PFSK-1 (cell line): Measurements from ENCODE around the gene RNFT2.

ENCODE experiments used
- FOXP2 ChIP-seq: optimal IDR thresholded peaks from 2 replicates; pipeline ENCODE3; 2011; ENCODE audit warnings: borderline replicate concordance, control low read depth, inconsistent platforms; ENCODE audit not compliant: insufficient read depth; ENCODE audit errors: extremely low read length, extremely low read depth
- POLR2AphosphoS5 ChIP-seq: IDR thresholded peaks from 2 replicates; pipeline ENCODE4 v1.6.1; 2012; ENCODE audit warnings: low read depth, mild to moderate bottlenecking, control low read depth, low read length, moderate library complexity
- SIN3A ChIP-seq: IDR thresholded peaks from 2 replicates; pipeline ENCODE4 v1.6.1; 2012; ENCODE audit warnings: mild to moderate bottlenecking, low read length, moderate library complexity, borderline replicate concordance; ENCODE audit not compliant: insufficient read depth
- TAF1 ChIP-seq: IDR thresholded peaks from 2 replicates; pipeline ENCODE4 v1.6.1; 2012; ENCODE audit warnings: low read length, control low read depth, borderline replicate concordance; ENCODE audit not compliant: insufficient read depth
- TF ChIP-seq, protein P1 (sequence below), 2 experiments: IDR thresholded peaks; 2 replicates each; pipeline versions ENCODE4 v1.6.1 to v1.8.0; 2011 to 2012; ENCODE audit warnings: low read depth in 2 of 2, low read length in 2 of 2, control low read depth in 1 of 2, inconsistent platforms in 1 of 2, mild to moderate bottlenecking in 1 of 2, moderate library complexity in 1 of 2; ENCODE audit not compliant: insufficient read depth in 1 of 2

The RNFT2 gene

DNA sequence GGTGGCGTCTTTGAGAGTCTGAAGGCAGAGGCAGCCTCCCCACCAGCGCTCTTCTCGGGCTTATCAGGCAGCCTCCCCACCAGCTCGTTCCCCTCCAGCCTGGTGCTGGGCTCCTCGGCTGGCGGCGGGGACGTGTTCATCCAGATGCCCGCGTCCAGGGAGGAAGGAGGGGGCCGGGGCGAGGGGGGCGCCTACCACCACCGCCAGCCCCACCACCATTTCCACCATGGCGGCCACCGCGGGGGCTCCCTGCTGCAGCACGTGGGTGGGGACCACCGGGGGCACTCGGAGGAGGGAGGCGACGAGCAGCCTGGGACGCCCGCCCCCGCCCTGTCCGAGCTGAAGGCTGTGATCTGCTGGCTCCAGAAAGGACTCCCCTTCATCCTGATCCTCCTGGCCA lies 11.8 kb downstream of the RNFT2 start:
- TF ChIP-seq SIN3A = no peak
- no peak for TF ChIP-seq POLR2AphosphoS5
- no peak for TF ChIP-seq FOXP2
- no peak for TF ChIP-seq TAF1
- TF ChIP-seq, protein P1, sequence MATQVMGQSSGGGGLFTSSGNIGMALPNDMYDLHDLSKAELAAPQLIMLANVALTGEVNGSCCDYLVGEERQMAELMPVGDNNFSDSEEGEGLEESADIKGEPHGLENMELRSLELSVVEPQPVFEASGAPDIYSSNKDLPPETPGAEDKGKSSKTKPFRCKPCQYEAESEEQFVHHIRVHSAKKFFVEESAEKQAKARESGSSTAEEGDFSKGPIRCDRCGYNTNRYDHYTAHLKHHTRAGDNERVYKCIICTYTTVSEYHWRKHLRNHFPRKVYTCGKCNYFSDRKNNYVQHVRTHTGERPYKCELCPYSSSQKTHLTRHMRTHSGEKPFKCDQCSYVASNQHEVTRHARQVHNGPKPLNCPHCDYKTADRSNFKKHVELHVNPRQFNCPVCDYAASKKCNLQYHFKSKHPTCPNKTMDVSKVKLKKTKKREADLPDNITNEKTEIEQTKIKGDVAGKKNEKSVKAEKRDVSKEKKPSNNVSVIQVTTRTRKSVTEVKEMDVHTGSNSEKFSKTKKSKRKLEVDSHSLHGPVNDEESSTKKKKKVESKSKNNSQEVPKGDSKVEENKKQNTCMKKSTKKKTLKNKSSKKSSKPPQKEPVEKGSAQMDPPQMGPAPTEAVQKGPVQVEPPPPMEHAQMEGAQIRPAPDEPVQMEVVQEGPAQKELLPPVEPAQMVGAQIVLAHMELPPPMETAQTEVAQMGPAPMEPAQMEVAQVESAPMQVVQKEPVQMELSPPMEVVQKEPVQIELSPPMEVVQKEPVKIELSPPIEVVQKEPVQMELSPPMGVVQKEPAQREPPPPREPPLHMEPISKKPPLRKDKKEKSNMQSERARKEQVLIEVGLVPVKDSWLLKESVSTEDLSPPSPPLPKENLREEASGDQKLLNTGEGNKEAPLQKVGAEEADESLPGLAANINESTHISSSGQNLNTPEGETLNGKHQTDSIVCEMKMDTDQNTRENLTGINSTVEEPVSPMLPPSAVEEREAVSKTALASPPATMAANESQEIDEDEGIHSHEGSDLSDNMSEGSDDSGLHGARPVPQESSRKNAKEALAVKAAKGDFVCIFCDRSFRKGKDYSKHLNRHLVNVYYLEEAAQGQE (IDR thresholded peaks at IDR 0.05; ENCODE audit: insufficient read depth in 1 of 2, low read depth in 2 of 2, low read length in 2 of 2) = no peak

DNA sequence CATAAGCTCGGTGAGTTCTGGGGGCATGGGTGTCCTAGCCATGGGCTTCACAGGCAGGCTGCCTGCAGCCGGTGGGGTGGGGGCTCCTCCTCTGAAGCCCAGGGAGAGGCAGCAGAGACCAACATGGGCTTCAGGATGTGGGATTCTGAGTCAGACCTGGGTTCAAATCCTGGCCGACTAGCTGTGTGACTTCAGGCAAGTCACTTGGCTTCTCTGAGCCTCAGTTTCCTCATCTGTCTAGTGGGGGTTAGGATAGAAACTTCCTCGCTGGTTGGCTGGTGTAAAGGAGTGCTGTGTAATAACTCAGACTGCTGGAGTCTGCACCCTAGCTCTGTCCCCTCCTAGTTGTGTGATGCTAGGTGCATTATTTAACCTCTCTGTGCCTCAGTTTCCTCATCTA lies 12.2 kb downstream of the RNFT2 start:
- TF ChIP-seq TAF1 = no peak
- TF ChIP-seq, protein P1 (IDR thresholded peaks at IDR 0.05; ENCODE audit: insufficient read depth in 1 of 2, low read depth in 2 of 2, low read length in 2 of 2) = no peak
- TF ChIP-seq POLR2AphosphoS5 = no peak
- TF ChIP-seq SIN3A = no peak
- TF ChIP-seq FOXP2 = no peak

DNA sequence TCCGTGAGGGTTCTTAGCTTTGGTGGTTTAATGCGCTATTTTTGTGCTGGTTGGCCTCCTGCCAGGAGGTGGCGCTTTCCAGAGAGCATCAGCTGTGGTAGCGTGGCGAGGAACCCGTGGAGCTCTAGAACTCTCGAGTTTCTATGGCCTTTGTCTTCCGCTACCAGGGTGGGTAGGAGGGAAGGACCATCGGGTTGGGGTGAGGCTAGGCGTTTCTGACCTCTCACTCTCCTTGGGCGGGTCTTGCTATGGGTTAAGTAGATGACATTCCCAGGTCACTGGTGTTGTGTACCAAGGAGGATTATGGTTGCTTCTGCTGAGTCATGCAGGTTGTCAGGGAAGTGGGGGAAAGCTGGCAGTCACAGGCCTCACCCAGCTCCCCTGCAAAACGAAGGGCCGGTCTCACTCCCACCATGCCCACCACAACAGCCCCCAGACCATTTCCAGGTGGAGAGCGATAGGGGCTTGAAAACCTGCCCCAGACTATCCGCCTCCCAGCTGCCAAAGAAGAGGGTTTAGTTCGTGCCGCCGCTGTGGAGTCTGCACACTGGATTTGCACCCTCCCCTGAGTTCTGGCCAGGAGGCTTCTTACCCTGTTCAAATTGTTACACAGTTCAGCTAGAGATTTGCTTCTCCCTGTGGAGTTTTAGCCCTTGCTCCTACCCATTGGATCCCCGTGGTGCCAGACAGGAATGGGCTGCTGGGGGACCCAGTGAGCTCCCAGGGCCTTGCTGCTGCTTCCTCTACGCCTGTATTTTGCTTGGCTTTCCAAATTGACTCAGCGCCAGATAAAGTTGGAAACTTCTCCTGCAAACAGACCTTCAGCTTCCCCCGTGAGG lies 21.9 kb downstream of the RNFT2 start:
- TF ChIP-seq, protein P1 (IDR thresholded peaks at IDR 0.05; ENCODE audit: insufficient read depth in 1 of 2, low read depth in 2 of 2, low read length in 2 of 2) = no peak
- TF ChIP-seq TAF1 = no peak
- TF ChIP-seq POLR2AphosphoS5 = no peak
- TF ChIP-seq FOXP2 = no peak
- no peak for TF ChIP-seq SIN3A

DNA sequence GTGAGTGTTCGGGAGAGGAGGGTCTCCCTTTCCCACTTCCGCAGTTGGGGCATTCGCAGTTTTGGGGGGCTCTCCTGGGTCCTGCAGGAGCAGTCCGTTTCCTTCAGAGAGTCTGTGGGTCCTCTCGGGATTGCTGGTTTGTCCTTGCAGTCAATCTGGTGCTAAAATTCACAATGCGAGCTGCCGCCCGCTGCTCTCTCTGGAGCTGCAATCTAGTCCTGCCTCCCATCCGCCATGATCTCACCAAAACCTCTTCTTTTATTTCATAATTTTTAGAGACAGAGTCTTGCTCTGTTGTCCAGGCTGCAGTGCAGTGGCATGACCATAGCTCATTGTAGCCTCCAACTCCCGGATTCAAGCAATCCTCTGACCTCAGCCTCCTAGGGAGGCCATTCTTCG lies 22.5 kb downstream of the RNFT2 start:
- TF ChIP-seq FOXP2 (no peak), SIN3A (no peak), TAF1 (no peak), POLR2AphosphoS5 (no peak)
- TF ChIP-seq, protein P1 (IDR thresholded peaks at IDR 0.05; ENCODE audit: insufficient read depth in 1 of 2, low read depth in 2 of 2, low read length in 2 of 2) = no peak
